HG02852 (cell line): ENCODE results near the gene ARID3B.
"Not testable (repeated sequence)": the region's sequence is repeated elsewhere in the genome, so short reads cannot be mapped to it uniquely, and the experiment has no call there.

ENCODE experiments used
- ATAC-seq: cut with Tn5 transposase; IDR thresholded peaks from one replicate; pipeline ENCODE4 v1.9.1; 2021; ENCODE audit warnings: mild to moderate bottlenecking, moderate library complexity; ENCODE audit not compliant: unreplicated experiment

Gene ARID3B

DNA sequence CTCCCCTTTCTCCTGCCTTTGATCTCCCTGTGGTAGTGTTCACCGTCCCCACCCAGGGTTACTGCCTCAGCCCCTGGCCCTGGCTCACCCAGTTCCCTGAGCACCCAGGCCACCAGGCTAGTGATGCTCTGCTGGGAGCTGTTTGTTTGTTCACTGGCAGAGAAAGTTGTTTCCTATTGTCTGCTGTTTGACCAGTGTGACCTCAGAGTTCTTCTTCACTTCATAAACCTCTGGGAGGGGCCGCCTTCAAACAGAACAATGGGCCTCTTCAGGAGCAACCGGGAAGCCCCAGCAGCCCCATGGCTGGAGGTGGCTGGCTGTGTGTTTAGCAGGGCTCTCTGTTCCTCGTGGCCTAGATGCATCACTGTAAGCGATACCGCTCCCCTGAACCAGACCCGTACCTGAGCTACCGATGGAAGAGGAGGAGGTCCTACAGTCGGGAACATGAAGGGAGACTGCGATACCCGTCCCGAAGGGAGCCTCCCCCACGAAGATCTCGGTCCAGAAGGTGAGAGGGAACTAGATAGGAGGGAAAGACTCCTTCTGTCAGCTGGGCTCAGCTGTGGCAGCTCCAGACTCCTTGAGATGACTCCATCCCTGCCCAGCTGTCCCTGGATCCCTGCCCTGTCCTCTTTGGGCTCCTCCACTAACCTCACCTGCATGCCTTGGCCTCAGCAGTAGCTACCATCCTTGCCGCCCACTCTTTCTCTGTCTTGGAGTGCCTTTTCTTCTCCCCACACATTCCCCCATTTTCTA lies 78.0 kb downstream of the ARID3B start:
- no peak for ATAC-seq

- ATAC-seq, result no peak
These were observed 79.1 kb downstream of the ARID3B start for GRCh38 chr15:74619916-74620635.

- peak; percentile 51 for ATAC-seq
These were observed 79.9 kb downstream of the ARID3B start for GRCh38 chr15:74620636-74621545.

DNA sequence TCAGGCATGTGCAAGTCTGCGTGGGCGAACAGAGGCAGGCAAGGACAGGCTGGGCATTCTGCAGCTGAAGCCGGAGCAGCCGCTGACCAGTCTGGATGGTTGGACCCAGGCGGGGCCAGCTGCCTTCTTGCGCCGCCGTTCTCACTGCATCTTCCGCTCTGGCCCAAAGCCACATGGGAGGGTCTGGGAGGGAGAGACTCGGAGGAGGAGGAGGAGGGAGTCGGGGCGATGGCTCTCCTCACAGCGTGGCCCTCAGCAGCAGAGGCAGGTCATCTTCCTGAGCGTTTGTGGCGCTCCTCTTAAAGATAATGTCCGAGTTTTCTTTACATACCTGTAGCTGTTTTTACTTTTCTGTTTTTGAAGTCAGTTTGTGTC lies 80.5 kb downstream of the ARID3B start:
- no peak for ATAC-seq

GRCh38 chr15:74621936-74622335 lies 80.9 kb downstream of the ARID3B start:
- ATAC-seq, result no peak

DNA sequence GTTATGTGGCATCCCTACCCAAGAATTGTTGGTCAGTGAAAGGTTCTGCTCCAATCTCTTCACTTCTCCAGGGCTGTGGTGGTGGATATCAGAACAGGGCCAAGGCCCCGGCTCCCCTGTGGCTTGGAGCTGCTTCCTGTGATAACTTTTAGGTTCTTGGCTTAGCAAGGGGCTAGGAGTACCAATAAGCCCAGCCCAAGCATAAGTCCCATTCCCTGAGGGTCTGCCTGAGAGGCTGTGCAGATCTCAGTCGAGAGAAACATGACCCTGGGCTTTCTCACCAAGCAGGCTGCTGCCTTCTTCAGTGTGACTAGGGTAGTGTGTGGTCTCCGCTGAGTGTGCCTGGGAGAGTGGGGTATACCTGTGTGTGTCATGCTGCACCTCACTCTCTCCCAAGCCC lies 81.7 kb downstream of the ARID3B start:
- ATAC-seq, result no peak

DNA sequence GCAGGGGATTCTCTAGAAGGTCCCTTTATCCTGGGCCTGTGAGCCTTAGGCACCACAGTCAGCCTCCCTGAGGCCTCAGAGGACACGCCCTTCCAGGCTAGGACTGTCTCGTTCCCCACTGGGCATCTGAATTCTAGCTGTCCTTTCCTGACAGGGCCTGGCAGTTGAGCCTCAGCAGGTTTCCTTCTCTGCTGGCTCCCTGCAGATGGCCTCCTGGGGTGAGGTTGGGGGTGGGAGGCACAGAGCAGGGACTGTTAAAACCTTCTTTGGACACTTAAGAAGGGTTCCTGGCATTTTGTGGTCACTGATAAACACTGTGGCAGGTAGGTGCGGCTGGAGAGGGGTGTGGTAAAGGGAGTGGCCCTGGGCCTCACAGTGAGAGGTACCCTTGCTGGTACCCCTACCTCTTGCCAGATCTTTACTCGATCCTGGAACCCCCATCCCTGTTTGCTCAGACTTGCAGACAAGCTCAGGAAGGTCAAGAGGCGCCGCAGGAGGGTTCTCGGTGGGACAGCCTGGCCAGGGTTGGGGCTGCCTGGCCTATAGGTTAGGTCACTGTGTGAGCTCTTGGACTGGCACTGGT lies 83.1 kb downstream of the ARID3B start:
- no peak for ATAC-seq

DNA sequence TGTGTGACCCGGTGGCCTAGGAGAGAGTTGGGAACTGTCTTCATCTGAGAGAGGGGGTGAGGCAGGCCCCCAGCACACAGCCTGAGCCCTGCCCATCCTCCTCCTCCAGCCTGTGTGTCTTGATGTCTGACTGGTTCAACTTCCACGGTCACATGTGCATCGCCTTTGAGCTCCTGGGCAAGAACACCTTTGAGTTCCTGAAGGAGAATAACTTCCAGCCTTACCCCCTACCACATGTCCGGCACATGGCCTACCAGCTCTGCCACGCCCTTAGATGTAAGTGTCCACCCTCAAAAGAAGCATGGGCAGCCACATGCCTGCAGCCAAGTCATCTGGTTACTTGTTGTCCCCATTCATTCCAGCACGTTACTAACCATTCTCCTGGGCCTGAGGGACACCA lies 84.7 kb downstream of the ARID3B start:
- no peak for ATAC-seq

- no peak for ATAC-seq
These were observed 85.3 kb downstream of the ARID3B start for GRCh38 chr15:74626336-74626735.

DNA sequence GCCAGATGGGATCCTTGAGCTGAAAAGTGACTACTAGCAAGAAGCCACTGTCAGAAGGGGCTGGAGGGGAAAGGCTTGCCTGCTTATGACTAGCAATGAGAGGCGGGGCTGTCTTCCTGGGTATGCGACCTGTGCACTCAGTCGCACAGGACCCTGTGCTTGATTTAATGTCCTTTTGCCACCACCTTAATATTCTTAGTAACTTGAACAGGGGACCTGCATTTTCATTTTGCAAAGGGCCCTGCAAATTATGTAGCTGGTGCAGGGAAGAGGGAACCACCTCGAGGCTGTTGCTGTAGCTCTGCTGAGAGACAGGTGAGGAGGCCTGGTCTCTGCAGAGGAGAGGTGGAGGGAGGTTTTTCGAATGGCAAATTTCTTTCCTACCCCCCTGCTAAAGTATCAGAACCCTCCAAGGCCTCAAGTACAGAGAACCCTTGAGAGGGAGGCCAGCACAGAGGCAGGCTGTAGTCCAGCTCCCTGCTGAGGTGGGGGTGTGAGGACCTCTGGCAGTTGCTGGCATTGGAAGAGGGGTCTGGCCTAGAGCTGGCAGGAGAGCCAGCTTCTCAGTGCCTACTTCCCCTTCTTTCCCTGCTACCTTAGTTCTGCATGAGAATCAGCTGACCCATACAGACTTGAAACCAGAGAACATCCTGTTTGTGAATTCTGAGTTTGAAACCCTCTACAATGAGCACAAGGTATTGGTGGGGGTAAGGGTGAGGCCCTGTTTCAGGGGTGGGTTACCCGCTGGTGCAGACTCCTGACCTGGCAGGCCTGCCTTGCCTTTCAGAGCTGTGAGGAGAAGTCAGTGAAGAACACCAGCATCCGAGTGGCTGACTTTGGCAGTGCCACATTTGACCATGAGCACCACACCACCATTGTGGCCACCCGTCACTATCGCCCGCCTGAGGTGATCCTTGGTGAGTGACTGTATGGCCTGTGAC lies 86.0 kb downstream of the ARID3B start:
- no peak for ATAC-seq

DNA sequence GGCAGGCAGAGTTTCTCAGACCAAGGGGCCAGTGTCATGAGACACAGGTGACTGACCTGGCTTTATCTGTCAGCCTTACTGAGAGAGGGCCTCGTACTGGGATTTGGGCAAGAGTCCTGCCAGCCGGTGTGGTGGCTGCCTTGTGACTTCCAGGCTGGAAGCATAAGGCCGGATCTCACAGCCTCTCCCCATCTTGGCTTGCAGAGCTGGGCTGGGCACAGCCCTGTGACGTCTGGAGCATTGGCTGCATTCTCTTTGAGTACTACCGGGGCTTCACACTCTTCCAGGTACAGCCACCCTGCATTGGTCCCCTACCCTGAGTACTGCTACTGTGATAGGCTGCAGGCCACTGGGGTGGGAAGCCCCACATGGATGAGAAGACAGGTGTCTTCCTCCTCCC lies 86.7 kb downstream of the ARID3B start:
- ATAC-seq, result no peak

DNA sequence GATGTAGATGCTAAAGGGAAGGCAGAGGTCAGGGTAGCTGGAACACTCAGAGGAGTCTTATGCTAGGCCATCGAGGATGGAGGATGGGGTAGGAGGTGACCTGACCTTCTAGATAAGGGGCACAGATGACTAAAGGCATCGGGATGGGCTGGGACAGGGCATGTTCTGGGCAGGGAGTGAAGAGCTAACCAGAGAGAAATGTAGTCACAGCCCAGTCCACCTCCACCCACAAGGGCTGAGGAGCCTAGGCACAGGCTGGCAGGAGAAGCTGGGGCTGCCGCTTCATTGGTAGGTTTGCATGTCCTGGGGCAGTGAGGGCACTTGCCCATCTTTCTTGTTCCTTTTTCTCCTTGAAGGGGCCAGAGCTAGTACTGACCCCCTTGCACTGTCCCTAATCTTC lies 87.2 kb downstream of the ARID3B start:
- no peak for ATAC-seq

DNA sequence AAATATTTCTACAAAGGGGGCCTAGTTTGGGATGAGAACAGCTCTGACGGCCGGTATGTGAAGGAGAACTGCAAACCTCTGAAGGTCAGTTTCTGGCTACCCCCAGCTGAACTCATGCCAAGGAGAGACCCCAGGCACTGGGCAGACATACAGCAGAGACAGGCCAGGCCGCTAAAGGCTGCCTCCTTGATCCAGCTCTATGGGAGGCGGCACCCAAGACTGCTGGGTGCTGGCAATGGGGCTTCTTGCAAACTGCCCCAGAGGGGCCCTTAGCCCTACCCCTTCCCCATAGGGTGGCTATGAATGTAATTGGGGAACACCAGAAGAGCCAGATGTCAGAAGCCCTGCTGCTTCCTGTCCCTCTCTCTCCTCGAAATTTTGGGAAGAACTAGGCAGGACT lies 87.9 kb downstream of the ARID3B start:
- ATAC-seq, result no peak

DNA sequence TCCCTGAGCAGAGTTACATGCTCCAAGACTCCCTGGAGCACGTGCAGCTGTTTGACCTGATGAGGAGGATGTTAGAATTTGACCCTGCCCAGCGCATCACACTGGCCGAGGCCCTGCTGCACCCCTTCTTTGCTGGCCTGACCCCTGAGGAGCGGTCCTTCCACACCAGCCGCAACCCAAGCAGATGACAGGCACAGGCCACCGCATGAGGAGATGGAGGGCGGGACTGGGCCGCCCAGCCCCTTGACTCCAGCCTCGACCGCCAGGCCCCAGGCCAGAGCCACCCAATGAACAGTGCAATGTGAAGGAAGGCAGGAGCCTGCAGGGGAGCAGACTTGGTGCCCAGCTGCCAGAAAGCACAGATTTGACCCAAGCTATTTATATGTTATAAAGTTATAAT lies 88.7 kb downstream of the ARID3B start:
- ATAC-seq, result not testable (repeated sequence)

DNA sequence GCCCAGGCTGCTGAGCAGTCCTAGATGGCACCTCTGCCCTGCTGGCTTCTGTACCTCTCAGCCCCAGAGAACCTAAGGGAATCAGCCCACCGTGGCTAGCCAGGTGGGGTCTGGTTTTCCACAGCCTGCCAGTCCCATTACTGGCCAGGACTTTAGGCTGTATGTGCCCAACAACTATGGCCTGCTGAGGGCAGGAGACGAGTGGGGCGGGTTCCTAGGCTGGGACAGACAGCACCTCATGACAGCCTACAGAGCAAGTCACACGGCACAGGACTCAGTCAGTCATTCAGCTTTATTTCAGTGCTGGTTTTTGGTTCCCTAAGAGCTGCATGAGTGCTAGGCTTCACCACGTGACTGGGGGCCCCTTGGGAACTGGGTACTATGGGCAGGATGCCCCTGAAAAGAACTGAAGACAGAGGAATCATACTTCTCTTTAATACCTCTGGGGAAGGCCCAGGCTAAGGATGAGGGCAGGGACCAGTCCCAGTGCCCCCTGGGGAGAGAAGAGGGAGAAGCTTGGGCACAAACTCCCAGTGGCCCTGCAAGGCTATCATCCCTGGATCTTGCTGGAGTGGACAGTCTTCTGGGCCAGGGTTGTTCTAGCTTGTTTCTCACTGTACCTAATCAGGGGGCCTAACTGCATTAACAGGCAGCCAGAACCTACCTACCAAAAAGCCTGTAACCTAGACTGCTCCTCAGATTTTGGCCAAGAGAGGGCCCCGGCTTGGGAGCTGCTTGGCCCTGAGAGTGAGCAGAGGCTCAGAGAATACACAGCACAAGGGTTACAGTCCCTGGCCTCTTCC lies 89.5 kb downstream of the ARID3B start:
- ATAC-seq, result no peak

GRCh38 chr15:74631087-74631385 lies 90.0 kb downstream of the ARID3B start:
- ATAC-seq, result no peak

GRCh38 chr15:74631408-74631807 lies 90.4 kb downstream of the ARID3B start:
- ATAC-seq, result no peak

- ATAC-seq, result no peak
These were observed 91.0 kb downstream of the ARID3B start for GRCh38 chr15:74631935-74632560.

DNA sequence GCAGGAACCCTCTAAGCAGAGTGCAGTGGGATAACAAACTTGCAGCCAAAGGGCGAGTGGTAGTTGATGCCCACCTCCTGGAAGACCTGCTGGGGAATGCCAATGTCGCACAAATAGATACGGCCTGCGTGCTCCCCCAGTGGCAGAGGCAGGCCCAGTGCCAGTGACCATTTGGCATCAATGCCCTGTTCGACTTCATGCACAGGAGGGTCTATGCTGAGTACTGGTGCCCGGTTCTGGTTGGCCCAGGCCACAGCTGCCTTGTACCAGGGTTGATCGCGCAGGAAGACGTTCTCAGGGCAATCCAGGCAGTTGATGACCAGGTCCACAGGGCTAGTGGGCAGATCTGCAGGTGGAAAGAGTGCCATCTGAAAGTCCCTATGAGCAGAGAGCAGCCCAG lies 91.6 kb downstream of the ARID3B start:
- ATAC-seq, result no peak
